HG02981 (cell line): Measurements from ENCODE around the gene CBL.

Experiments used
- ATAC-seq: cut with Tn5 transposase; IDR thresholded peaks from one replicate; pipeline ENCODE4 v1.9.1; 2021; ENCODE audit warnings: mild to moderate bottlenecking, moderate library complexity; ENCODE audit not compliant: unreplicated experiment

CBL gene

GRCh38 chr11:119263352-119263940, 57.3 kb downstream of the CBL start:
- ATAC-seq, result no peak

GRCh38 chr11:119266063-119266462, 59.9 kb downstream of the CBL start:
- no peak for ATAC-seq

GRCh38 chr11:119266517-119267255, 60.5 kb downstream of the CBL start:
- no peak for ATAC-seq

- no peak for ATAC-seq
Observed at GRCh38 chr11:119267645-119268044, 61.5 kb downstream of the CBL start.

GRCh38 chr11:119273721-119274120, 67.6 kb downstream of the CBL start:
- ATAC-seq, result no peak

GRCh38 chr11:119277660-119278059, 71.5 kb downstream of the CBL start:
- ATAC-seq, result no peak

- no peak for ATAC-seq
Observed at GRCh38 chr11:119282495-119282894, 76.4 kb downstream of the CBL start.

GRCh38 chr11:119284344-119285157, 78.4 kb downstream of the CBL start:
- ATAC-seq, result no peak

- no peak for ATAC-seq
Observed at GRCh38 chr11:119285431-119285830, 79.3 kb downstream of the CBL start.

- ATAC-seq, result no peak
Observed at GRCh38 chr11:119288219-119288618, 82.1 kb downstream of the CBL start.

GRCh38 chr11:119290894-119291497, 84.9 kb downstream of the CBL start:
- no peak for ATAC-seq

- no peak for ATAC-seq
Observed at GRCh38 chr11:119293461-119293860, 87.3 kb downstream of the CBL start.

- no peak for ATAC-seq
Observed at GRCh38 chr11:119295178-119295577, 89.0 kb downstream of the CBL start.

GRCh38 chr11:119297938-119298337, 91.8 kb downstream of the CBL start:
- ATAC-seq, result no peak

GRCh38 chr11:119298726-119299125, 92.6 kb downstream of the CBL start:
- no peak for ATAC-seq

- ATAC-seq, result no peak
Observed at GRCh38 chr11:119299416-119299815, 93.3 kb downstream of the CBL start.

- ATAC-seq, result no peak
Observed at GRCh38 chr11:119300198-119300964, 94.2 kb downstream of the CBL start.

GRCh38 chr11:119303227-119303718, 97.1 kb downstream of the CBL start:
- ATAC-seq, result no peak

- no peak for ATAC-seq
Observed at GRCh38 chr11:119305556-119306372, 99.6 kb downstream of the CBL start.
